ENCODE results near the gene KCNK3.

GRCh38 chr2:26705126-26705525 lies 12.6 kb downstream of the KCNK3 start:
- no peak for TF ChIP-seq GATA3 (IDR thresholded peaks at IDR 0.05; ENCODE audit: low read depth, low read length)
- no peak for TF ChIP-seq GATA2 (IDR thresholded peaks at IDR 0.05; ENCODE audit: low read depth, low read length)

Measured in SH-SY5Y (cell line).